WTC11 (cell line): Measurements from ENCODE around the gene MYL4.

Experiments
- AR ChIP-seq: fragments of 250-450 bp; sonication (Bioruptor Pico); IDR thresholded peaks from 2 replicates; pipeline ENCODE4 v1.9.0; 2021; ENCODE audit warnings: mild to moderate bottlenecking
- ESRRA ChIP-seq: sonication (generic); formaldehyde crosslinking; IDR thresholded peaks from 2 replicates; pipeline ENCODE4 v1.8.1; 2022; ENCODE audit warnings: mild to moderate bottlenecking, missing genetic modification reagents, borderline replicate concordance
- SMAD3 ChIP-seq: sonication (generic); formaldehyde crosslinking; IDR thresholded peaks from 2 replicates; pipeline ENCODE4 v1.8.0; 2022; ENCODE audit warnings: missing genetic modification reagents, mild to moderate bottlenecking, borderline replicate concordance
- ZNF317 ChIP-seq: sonication (generic); formaldehyde crosslinking; IDR thresholded peaks from 2 replicates; pipeline ENCODE4 v1.8.1; 2023; ENCODE audit warnings: low read depth, mild to moderate bottlenecking, moderate library complexity, missing genetic modification reagents, borderline replicate concordance
- TF ChIP-seq, protein P1 (sequence below): fragments of 200-600 bp; IDR thresholded peaks from 2 replicates; pipeline ENCODE4 v1.8.0; 2022; ENCODE audit warnings: antibody characterized with exemption
- TF ChIP-seq, protein P2 (sequence below): sonication (generic); formaldehyde crosslinking; conservative IDR thresholded peaks from 2 replicates; pipeline ENCODE4 v1.8.1; 2022; ENCODE audit warnings: mild to moderate bottlenecking, missing genetic modification reagents
- TF ChIP-seq, protein P3 (sequence below): sonication (generic); formaldehyde crosslinking; IDR thresholded peaks from 2 replicates; pipeline ENCODE4 v1.8.0; 2022; ENCODE audit warnings: mild to moderate bottlenecking, missing genetic modification reagents
- TF ChIP-seq, protein P4 (sequence below): sonication (generic); formaldehyde crosslinking; IDR thresholded peaks from 2 replicates; pipeline ENCODE4 v1.8.0; 2022; ENCODE audit warnings: mild to moderate bottlenecking, missing genetic modification reagents
- TF ChIP-seq, protein P5 (sequence below): sonication (generic); formaldehyde crosslinking; IDR thresholded peaks from 2 replicates; pipeline ENCODE4 v1.8.0; 2022; ENCODE audit warnings: mild to moderate bottlenecking, missing genetic modification reagents

GRCh38 chr17:47210105-47210504 lies 957 bp downstream of the MYL4 start:
- TF ChIP-seq, protein P1, sequence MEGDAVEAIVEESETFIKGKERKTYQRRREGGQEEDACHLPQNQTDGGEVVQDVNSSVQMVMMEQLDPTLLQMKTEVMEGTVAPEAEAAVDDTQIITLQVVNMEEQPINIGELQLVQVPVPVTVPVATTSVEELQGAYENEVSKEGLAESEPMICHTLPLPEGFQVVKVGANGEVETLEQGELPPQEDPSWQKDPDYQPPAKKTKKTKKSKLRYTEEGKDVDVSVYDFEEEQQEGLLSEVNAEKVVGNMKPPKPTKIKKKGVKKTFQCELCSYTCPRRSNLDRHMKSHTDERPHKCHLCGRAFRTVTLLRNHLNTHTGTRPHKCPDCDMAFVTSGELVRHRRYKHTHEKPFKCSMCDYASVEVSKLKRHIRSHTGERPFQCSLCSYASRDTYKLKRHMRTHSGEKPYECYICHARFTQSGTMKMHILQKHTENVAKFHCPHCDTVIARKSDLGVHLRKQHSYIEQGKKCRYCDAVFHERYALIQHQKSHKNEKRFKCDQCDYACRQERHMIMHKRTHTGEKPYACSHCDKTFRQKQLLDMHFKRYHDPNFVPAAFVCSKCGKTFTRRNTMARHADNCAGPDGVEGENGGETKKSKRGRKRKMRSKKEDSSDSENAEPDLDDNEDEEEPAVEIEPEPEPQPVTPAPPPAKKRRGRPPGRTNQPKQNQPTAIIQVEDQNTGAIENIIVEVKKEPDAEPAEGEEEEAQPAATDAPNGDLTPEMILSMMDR, result no peak
- TF ChIP-seq ZNF317 (no peak), AR (CRISPR knock-in tag) (no peak), SMAD3 (CRISPR knock-in tag) (no peak), ESRRA (CRISPR knock-in tag) (no peak)
- TF ChIP-seq, protein P2, sequence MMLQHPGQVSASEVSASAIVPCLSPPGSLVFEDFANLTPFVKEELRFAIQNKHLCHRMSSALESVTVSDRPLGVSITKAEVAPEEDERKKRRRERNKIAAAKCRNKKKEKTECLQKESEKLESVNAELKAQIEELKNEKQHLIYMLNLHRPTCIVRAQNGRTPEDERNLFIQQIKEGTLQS, result no peak
- TF ChIP-seq, protein P3, sequence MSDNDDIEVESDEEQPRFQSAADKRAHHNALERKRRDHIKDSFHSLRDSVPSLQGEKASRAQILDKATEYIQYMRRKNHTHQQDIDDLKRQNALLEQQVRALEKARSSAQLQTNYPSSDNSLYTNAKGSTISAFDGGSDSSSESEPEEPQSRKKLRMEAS (CRISPR knock-in tag), result no peak
- TF ChIP-seq, protein P4, sequence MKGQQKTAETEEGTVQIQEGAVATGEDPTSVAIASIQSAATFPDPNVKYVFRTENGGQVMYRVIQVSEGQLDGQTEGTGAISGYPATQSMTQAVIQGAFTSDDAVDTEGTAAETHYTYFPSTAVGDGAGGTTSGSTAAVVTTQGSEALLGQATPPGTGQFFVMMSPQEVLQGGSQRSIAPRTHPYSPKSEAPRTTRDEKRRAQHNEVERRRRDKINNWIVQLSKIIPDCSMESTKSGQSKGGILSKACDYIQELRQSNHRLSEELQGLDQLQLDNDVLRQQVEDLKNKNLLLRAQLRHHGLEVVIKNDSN (CRISPR knock-in tag), result no peak
- TF ChIP-seq, protein P5, sequence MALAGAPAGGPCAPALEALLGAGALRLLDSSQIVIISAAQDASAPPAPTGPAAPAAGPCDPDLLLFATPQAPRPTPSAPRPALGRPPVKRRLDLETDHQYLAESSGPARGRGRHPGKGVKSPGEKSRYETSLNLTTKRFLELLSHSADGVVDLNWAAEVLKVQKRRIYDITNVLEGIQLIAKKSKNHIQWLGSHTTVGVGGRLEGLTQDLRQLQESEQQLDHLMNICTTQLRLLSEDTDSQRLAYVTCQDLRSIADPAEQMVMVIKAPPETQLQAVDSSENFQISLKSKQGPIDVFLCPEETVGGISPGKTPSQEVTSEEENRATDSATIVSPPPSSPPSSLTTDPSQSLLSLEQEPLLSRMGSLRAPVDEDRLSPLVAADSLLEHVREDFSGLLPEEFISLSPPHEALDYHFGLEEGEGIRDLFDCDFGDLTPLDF (CRISPR knock-in tag), result no peak
